Small intestine (tissue), 7 donors: Measurements from ENCODE around the gene SCO2. TPM values are rescaled to one million over a fixed set of nuclear protein-coding genes. Genes with fewer than 3 reads are reported as not detected.
A peak's percentile ranks its signal among the peaks of the same experiment; 100 is the strongest.
"Not testable (repeated sequence)": the region's sequence is repeated elsewhere in the genome, so short reads cannot be mapped to it uniquely, and the experiment has no call there.

Source experiments
- DNase-seq, 2 donors: peaks; one replicate each; pipeline versions ENCODE4 v3.0.0 to v3.0.0-alpha.2; 2013
- FAIRE-seq: peaks from 2 replicates; lab custom pipeline; 2012; peaks lifted over from hg19 to GRCh38; lab: Jason Lieb, UNC
- H3K27ac ChIP-seq, 3 donors: one replicate each; pipeline ENCODE4 v1.5.1; 2013; ENCODE audit warnings: low read length in 2 of 3, mild to moderate bottlenecking in 2 of 3, control low read depth in 1 of 3, inconsistent platforms in 1 of 3, low read depth in 1 of 3, moderate library complexity in 1 of 3
- H3K27me3 ChIP-seq, 3 donors: one replicate each; pipeline ENCODE4 v1.6.1; 2013; ENCODE audit warnings: low read length in 3 of 3, inconsistent platforms in 1 of 3; ENCODE audit not compliant: control insufficient read depth in 3 of 3, insufficient read depth in 3 of 3
- H3K36me3 ChIP-seq, 3 donors: one replicate each; pipeline ENCODE4 v1.6.1; 2013; ENCODE audit warnings: low read length in 3 of 3, inconsistent platforms in 1 of 3, low read depth in 1 of 3, mild to moderate bottlenecking in 1 of 3, moderate library complexity in 1 of 3; ENCODE audit not compliant: control insufficient read depth in 3 of 3, insufficient read depth in 2 of 3
- H3K4me1 ChIP-seq, 3 donors: one replicate each; pipeline ENCODE4 v1.6.1; 2013; ENCODE audit warnings: low read length in 2 of 3, inconsistent platforms in 1 of 3, low read depth in 1 of 3, mild to moderate bottlenecking in 1 of 3, moderate library complexity in 1 of 3; ENCODE audit not compliant: control insufficient read depth in 3 of 3, insufficient read depth in 2 of 3
- H3K4me3 ChIP-seq, 3 donors: one replicate each; pipeline ENCODE4 v1.5.1; 2013; ENCODE audit warnings: low read length in 3 of 3, control low read depth in 1 of 3, inconsistent platforms in 1 of 3, low read depth in 1 of 3, mild to moderate bottlenecking in 1 of 3, moderate library complexity in 1 of 3
- H3K9me3 ChIP-seq, 2 donors: one replicate each; pipeline ENCODE4 v1.6.1; 2013; ENCODE audit warnings: low read depth in 1 of 2, low read length in 1 of 2; ENCODE audit not compliant: control insufficient read depth in 2 of 2, insufficient read depth in 1 of 2
- WGBS, 3 donors: extraction: QIAGEN DNeasy Blood & Tissue Kit; methylation state at CpG; one replicate each; pipeline ENCODE4 v1.1.7; 2013; 5-methylcytosine and 5-hydroxymethylcytosine counted together
- polyA plus RNA-seq, 4 donors: library from polyadenylated mRNA; stranded (reverse) in 3 of 4; unstranded in 1 of 4; fragments of 200-250 nt in 3 of 4; fragments of 120-200 nt in 1 of 4; gene quantifications; one replicate each; pipeline versions ENCODE4 v1.2.1 to v1.2.3, GENCODE V29; 2013
- donor health status: healthy with polysubstance abuse.
- donor health status: control.
- donor health status: control.
- donor health status: Bipolar disorder and iron deficiency.
- donor health status: healthy.

The SCO2 gene
- polyA plus RNA-seq, 4 donors, result 0.92 to 2.7 (median 2.3) TPM

- Histone ChIP-seq H3K36me3 (no peaks in the 10 kb centered on the region), H3K27ac (peak overlapping the region in 2 of 3 donors; percentile 71 to 86)
- no peak for FAIRE-seq
Measured at GRCh38 chr22:50540381-50540780, 15.0 kb upstream of the SCO2 start.

DNA sequence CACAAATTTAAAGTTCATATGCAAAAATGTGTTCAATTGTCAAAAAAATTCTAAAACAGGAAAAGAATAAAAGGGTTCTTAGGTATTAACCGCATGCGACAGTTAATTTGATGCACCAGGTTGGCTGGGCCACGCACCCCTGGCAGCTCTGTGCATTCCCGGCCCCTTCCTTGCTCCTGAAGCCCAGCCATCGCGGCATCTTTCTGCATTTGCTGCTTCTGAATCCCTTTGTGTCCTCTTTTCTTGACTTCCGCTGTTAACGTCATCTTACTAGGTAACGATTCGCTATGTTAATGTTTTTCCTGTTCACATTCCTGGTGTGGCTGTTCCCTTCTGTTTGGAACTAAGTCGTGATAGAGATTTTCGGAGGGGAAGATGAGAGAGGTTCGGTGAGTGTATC lies 12.4 kb upstream of the SCO2 start:
- WGBS, 3 donors, result 87 to 96% (median 93%) methylated on average over 13 of the region's 13 CpGs
- DNase-seq (no peak), FAIRE-seq (no peak)
- no peaks in the 10 kb centered on the region for H3K36me3 ChIP-seq
- H3K4me3 ChIP-seq, result no peak overlapping the region
- H3K27ac ChIP-seq, result peak overlapping the region in 1 of 3 donors; percentile 75
- H3K4me1 ChIP-seq, result peaks cover 0 to 26% (median 5%) of the 10 kb centered on the region in 3 donors
- peaks cover 0 to 9% (median 0%) of the 10 kb centered on the region in 3 donors for H3K27me3 ChIP-seq
- H3K9me3 ChIP-seq, result no peaks in the 10 kb centered on the region

More at GRCh38 chr22:50540381-50540780, 15.0 kb upstream of the SCO2 start:
- Histone ChIP-seq H3K9me3 (no peaks in the 10 kb centered on the region), H3K27me3 (peaks cover 0 to 17% (median 0%) of the 10 kb centered on the region in 3 donors), H3K4me3 (no peak overlapping the region), H3K4me1 (peaks cover 0 to 18% (median 5%) of the 10 kb centered on the region in 3 donors)
- DNase-seq, result no peak
- 69 to 84% (median 77%) methylated on average over 10 of the region's 10 CpGs for WGBS, 3 donors

DNA sequence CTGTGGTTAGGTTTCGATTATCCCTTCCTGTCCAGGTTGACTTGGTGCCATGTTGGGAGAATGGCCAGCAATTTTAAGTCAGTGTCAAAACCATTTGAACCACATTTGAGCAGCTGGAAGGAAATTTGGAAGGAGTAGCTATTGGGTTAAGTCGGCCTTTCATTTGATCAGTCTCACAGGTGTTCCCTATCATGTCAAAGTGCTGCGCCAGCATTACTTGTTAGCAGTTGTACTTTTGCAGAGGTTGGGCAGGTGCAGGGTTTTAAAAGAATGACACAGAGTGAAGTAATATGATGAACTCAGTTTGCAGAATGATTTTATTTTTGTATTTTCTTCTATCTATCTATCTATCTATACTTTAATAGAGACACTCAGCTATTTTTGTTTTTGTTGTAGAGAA lies 10.8 kb upstream of the SCO2 start:
- no peak overlapping the region for H3K27ac ChIP-seq
- peaks cover 0 to 21% (median 0%) of the 10 kb centered on the region in 3 donors for H3K27me3 ChIP-seq
- no peak overlapping the region for H3K4me3 ChIP-seq
- H3K9me3 ChIP-seq, result no peaks in the 10 kb centered on the region
- no peaks in the 10 kb centered on the region for H3K36me3 ChIP-seq
- no peak for DNase-seq
- H3K4me1 ChIP-seq, result peaks cover 0 to 35% (median 5%) of the 10 kb centered on the region in 3 donors
- no peak for FAIRE-seq
- WGBS, 3 donors, result 55 to 71% (median 71%) methylated on average over 3 of the region's 3 CpGs

GRCh38 chr22:50535113-50535512 lies 9.7 kb upstream of the SCO2 start:
- Histone ChIP-seq H3K27ac (peak overlapping the region in 1 of 3 donors; percentile 43), H3K9me3 (no peaks in the 10 kb centered on the region), H3K4me1 (peaks cover 0 to 46% (median 5%) of the 10 kb centered on the region in 3 donors), H3K36me3 (no peaks in the 10 kb centered on the region), H3K27me3 (peaks cover 0 to 33% (median 0%) of the 10 kb centered on the region in 3 donors), H3K4me3 (no peak overlapping the region)
- no peak for DNase-seq
- WGBS, 3 donors, result 84 to 89% (median 89%) methylated on average over 7 to 8 of the region's 8 CpGs
- FAIRE-seq, result no peak

- H3K27me3 ChIP-seq, result peaks cover 0 to 36% (median 0%) of the 10 kb centered on the region in 3 donors
- not testable (repeated sequence) for H3K9me3 ChIP-seq, H3K4me3 ChIP-seq, H3K36me3 ChIP-seq, FAIRE-seq, DNase-seq
- peaks cover 2 to 49% (median 3%) of the 10 kb centered on the region in 3 donors for H3K4me1 ChIP-seq
- H3K27ac ChIP-seq, result peak overlapping the region in 1 of 3 donors; percentile 78
- WGBS, 3 donors, result 53 to 68% (median 60%) methylated on average over 21 of the region's 21 CpGs
Measured at GRCh38 chr22:50533856-50534711, 8.7 kb upstream of the SCO2 start.

- Histone ChIP-seq H3K4me1 (peaks cover 0 to 46% (median 4%) of the 10 kb centered on the region in 3 donors), H3K36me3 (no peaks in the 10 kb centered on the region), H3K27ac (peak overlapping the region in 1 of 3 donors; percentile 78), H3K9me3 (no peaks in the 10 kb centered on the region), H3K4me3 (no peak overlapping the region), H3K27me3 (peaks cover 0 to 37% (median 0%) of the 10 kb centered on the region in 3 donors)
- WGBS, 3 donors, result 65 to 73% (median 70%) methylated on average over 19 of the region's 19 CpGs
- DNase-seq (no peak), FAIRE-seq (no peak)
Measured at GRCh38 chr22:50532824-50533796, 7.7 kb upstream of the SCO2 start.

DNA sequence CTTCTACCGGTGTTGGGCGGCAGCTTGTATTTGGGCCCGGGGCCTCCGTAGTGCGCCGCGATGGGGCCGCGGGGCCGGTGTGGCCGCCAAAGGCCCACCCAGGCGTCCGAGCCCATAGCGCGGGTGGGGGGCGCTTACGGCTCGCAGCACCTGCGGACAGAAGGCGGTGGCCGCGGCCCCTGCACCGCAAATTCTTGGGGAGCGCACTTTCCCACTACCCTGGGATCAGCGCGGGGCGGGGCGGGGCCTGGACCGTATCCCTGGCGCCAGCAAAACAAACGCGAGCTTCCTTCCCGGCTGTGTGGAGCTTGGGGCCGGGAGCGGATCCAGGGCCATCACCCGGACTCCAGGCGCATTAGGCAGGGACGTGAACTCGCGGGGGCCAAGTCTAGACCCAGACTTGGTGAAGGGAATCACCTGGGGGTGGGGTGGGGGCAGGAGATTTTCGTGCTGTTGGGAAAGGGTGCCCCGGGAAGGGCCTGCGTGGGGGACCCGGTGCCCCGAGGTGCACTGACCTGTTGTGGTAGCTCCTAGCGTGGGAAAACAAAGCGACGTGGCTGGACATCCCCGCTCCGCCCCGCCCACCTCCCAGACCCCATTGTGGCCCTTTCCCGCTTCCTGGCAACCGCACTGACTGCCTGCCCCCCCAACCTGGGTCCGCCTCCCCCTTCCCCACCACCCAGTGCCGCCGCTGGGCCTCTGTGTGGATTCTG lies 6.7 kb upstream of the SCO2 start:
- FAIRE-seq, result no peak
- 3 to 5% (median 5%) methylated on average over 34 to 56 of the region's 56 CpGs for WGBS, 3 donors
- peaks cover 0 to 37% (median 0%) of the 10 kb centered on the region in 3 donors for H3K27me3 ChIP-seq
- peak overlapping the region; percentile 45 to 76 (median 57) for H3K4me3 ChIP-seq
- H3K27ac ChIP-seq, result peak overlapping the region; percentile 84 to 100 (median 95)
- peaks cover 0 to 3% (median 0%) of the 10 kb centered on the region in 3 donors for H3K36me3 ChIP-seq
- peaks cover 0 to 46% (median 6%) of the 10 kb centered on the region in 3 donors for H3K4me1 ChIP-seq
- no peaks in the 10 kb centered on the region for H3K9me3 ChIP-seq
- peak; percentile 74 to 85 for DNase-seq
